GM12878 (cell line): ENCODE measurements around the gene F2. TPM values are rescaled to one million over a fixed set of nuclear protein-coding genes. Genes with fewer than 3 reads are reported as not detected.

Experiments
- ATAC-seq: fragments of 200-7000 bp; cut with Tn5 transposase; 3 replicates; pipeline ENCODE4 v1.9.1; 2020; ENCODE audit warnings: mild to moderate bottlenecking, moderate library complexity
- BruUV-seq: library from RNA; stranded (reverse); fragments of 400-500 nt; replicated peaks from 2 replicates; lab custom pipeline; 2021; lab: Mats Ljungman, UMichigan
- CTCF ChIA-PET: fragments of 300-600 bp; sonication (Branson Sonifier 250); formaldehyde crosslinking; extraction: SDS; loops from one replicate; lab custom pipeline; 2021; ENCODE audit warnings: inconsistent platforms; lab: Yijun Ruan, JAX
- POLR2A ChIA-PET: fragments of 350-600 bp; formaldehyde crosslinking; extraction: SDS; loops from one replicate; lab custom pipeline; 2021; ENCODE audit warnings: inconsistent platforms; lab: Charles Lee
- RAD21 ChIA-PET: fragments of 300-600 bp; sonication (Branson Sonifier 250); formaldehyde crosslinking; loops from one replicate; lab custom pipeline; 2023; ENCODE audit warnings: antibody characterized with exemption; ENCODE audit not compliant: unreplicated experiment; lab: Charles Lee
- SMC1A ChIA-PET: fragments of 300-600 bp; sonication (Branson Sonifier 250); formaldehyde crosslinking; loops from one replicate; lab custom pipeline; 2023; ENCODE audit not compliant: unreplicated experiment, uncharacterized antibody; lab: Charles Lee
- DNase-seq: peaks from one replicate; pipeline ENCODE4 v3.0.0-alpha.2; 2011; ENCODE audit warnings: low read depth, low spot score
- FAIRE-seq: peaks from 3 replicates; lab custom pipeline; 2011; peaks lifted over from hg19 to GRCh38; lab: Jason Lieb, UNC
- H2AFZ ChIP-seq: 2 replicates; pipeline ENCODE4 v1.6.0; 2011; ENCODE audit warnings: low read depth, low read length, control low read depth; ENCODE audit not compliant: control insufficient read depth
- H3K27ac ChIP-seq: 2 replicates; pipeline ENCODE4 v1.5.1; 2011; ENCODE audit warnings: control low read depth; ENCODE audit not compliant: control insufficient read depth, insufficient read depth
- H3K27me3 ChIP-seq, 2 experiments: replicated peaks in 1 of 2; 2 replicates each; pipeline versions ENCODE4 v1.6.0 to v1.6.1; 2011; ENCODE audit warnings: low read length in 1 of 2; ENCODE audit not compliant: control insufficient read depth in 2 of 2, insufficient read depth in 2 of 2
- H3K36me3 ChIP-seq, 2 experiments: 2 replicates each; pipeline ENCODE4 v1.5.1; 2011; ENCODE audit warnings: low read length in 1 of 2; ENCODE audit not compliant: control insufficient read depth in 2 of 2, insufficient read depth in 2 of 2
- H3K4me1 ChIP-seq: 2 replicates; pipeline ENCODE4 v1.6.1; 2011; ENCODE audit warnings: mild to moderate bottlenecking, low read length, moderate library complexity, mixed read lengths; ENCODE audit not compliant: control insufficient read depth, insufficient read depth
- H3K4me2 ChIP-seq: 2 replicates; pipeline ENCODE4 v1.6.0; 2011; ENCODE audit warnings: control low read depth; ENCODE audit not compliant: control insufficient read depth, insufficient read depth
- H3K4me3 ChIP-seq: fragments of 200-600 bp; sonication (generic); 2 replicates; pipeline ENCODE4 v1.5.1; 2016
- H3K79me2 ChIP-seq: 2 replicates; pipeline ENCODE4 v1.6.0; 2011; ENCODE audit warnings: low read length; ENCODE audit not compliant: control insufficient read depth, insufficient read depth
- H3K9ac ChIP-seq: 2 replicates; pipeline ENCODE4 v1.8.0; 2011; ENCODE audit warnings: low read length, control low read depth, mixed read lengths; ENCODE audit not compliant: control insufficient read depth, insufficient read depth
- H3K9me3 ChIP-seq: replicated peaks from 3 replicates; pipeline ENCODE4 v1.5.1; 2011; ENCODE audit warnings: mild to moderate bottlenecking, low read length; ENCODE audit not compliant: control insufficient read depth, insufficient read depth
- H4K20me1 ChIP-seq: 2 replicates; pipeline ENCODE4 v1.6.0; 2011; ENCODE audit not compliant: control insufficient read depth, insufficient read depth
- ATF7 ChIP-seq: fragments of 450-650 bp; IDR thresholded peaks from 2 replicates; pipeline ENCODE4 v1.6.1; 2016; ENCODE audit warnings: low read depth, mild to moderate bottlenecking
- IKZF1 ChIP-seq: fragments of 450-650 bp; conservative IDR thresholded peaks from 2 replicates; pipeline ENCODE4 v1.6.1; 2017; ENCODE audit warnings: antibody characterized with exemption, mild to moderate bottlenecking
- IRF4 ChIP-seq: IDR thresholded peaks from 2 replicates; pipeline ENCODE4 v1.6.1; 2011; ENCODE audit warnings: low read depth, low read length
- NFIC ChIP-seq: IDR thresholded peaks from 2 replicates; pipeline ENCODE4 v1.6.1; 2012; ENCODE audit warnings: low read depth, mild to moderate bottlenecking, inconsistent platforms, low read length, moderate library complexity
- NFYA ChIP-seq: IDR thresholded peaks from 2 replicates; pipeline ENCODE4 v1.6.1; 2011; ENCODE audit warnings: low read depth, mild to moderate bottlenecking, low read length, improper control_type of control experiment, borderline replicate concordance
- WGBS: methylation state at CpG from one replicate; pipeline ENCODE4 v1.1.6; 2016; ENCODE audit warnings: low lambda C conversion rate; ENCODE audit not compliant: insufficient replicate concordance, insufficient coverage; ENCODE audit errors: missing lambda C conversion rate; 5-methylcytosine and 5-hydroxymethylcytosine counted together
- in situ Hi-C: fragments of 300-500 bp; cut with MboI; formaldehyde crosslinking; loops from 9 replicates; pipeline ENCODE4 v1.14.3; 2018; ENCODE audit warnings: mixed read lengths
- intact Hi-C: fragments of 100-400 bp; cut with micrococcal nuclease; formaldehyde crosslinking; loops from one replicate; pipeline ENCODE4 v1.14.2; 2022; ENCODE audit not compliant: unreplicated experiment
- polyA plus RNA-seq, 11 experiments: library from polyadenylated mRNA; depleted of rRNA in 4 of 11; unstranded in 6 of 11; stranded (reverse) in 5 of 11; fragments of >200 nt; fragmentation: Nextera tagmentation in 4 of 11; fragmentation: Illumina TruSeq in 1 of 11; extraction: Ambion mirVana in 4 of 11; extraction: Trizol in 1 of 11; gene quantifications; 1 replicate in 1 of 11; 2 replicates in 10 of 11; pipeline versions ENCODE4 v1.2.1 to v1.2.3, GENCODE V29; 2011 to 2016; ENCODE audit warnings: inconsistent platforms in 2 of 11, missing spikeins in 2 of 11, low read depth in 1 of 11
- total RNA-seq, 4 experiments: library from RNA; depleted of rRNA in 3 of 4; stranded (reverse); fragments of >200 nt in 3 of 4; fragmentation: Illumina TruSeq in 1 of 4; extraction: Trizol in 1 of 4; gene quantifications; 2 replicates each; pipeline versions ENCODE4 v1.2.1 to v1.2.3, GENCODE V29; 2013 to 2021
- TF ChIP-seq, protein P1 (sequence below): fragments of 450-650 bp; IDR thresholded peaks from 2 replicates; pipeline ENCODE4 v1.6.1; 2017; ENCODE audit warnings: antibody characterized with exemption, mild to moderate bottlenecking, moderate library complexity

Gene F2
- total and polyA plus RNA-seq, 10 of the 15 experiments (the other 5 are each of a cell fraction or from before 2014, with no cell fraction given) = 0.23 to 0.72 TPM; not detected in 8

DNA sequence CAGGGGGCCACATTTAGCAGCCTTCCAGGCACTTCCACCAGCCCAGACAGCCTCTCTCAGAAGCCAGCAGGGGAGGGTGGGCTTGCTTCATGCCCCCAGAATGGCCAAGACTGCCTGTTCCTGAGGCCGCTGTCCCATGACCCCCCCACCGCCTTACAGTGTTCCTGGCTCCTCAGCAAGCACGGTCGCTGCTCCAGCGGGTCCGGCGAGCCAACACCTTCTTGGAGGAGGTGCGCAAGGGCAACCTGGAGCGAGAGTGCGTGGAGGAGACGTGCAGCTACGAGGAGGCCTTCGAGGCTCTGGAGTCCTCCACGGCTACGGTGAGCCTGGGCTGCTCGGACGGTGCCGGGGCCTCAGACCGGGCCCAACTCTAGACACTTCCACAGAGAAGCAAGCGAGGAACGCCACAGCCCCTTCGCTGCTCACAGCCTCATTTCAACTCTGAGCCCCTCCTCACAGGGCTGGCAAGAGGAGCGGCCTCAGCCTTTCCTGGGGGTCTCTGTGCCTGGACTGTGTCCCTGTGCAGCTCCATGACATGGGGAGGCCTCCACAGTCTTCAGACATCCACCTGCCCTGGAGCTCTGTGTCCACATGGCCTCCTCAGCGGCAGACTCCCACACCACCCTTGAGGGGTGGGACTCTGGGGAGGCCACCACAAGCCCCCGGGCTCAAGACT is 668 bp downstream of the F2 start:
- WGBS = 77% methylated on average over 20 of the region's 25 CpGs
- no peak overlapping the region for H3K4me2 ChIP-seq
- ChIA-PET RAD21 (no interaction called here), POLR2A (no interaction called here), SMC1A (no interaction called here), CTCF (no interaction called here)
- DNase-seq (no peak), ATAC-seq (no peak), FAIRE-seq (no peak)
- no TSS peak for BruUV-seq
- no peak overlapping the region for H3K9ac ChIP-seq
- H3K4me1 ChIP-seq = no peaks in the 10 kb centered on the region; the same call in 1 of the 2 replicates
- no peak overlapping the region for H3K27ac ChIP-seq
- H3K27me3 ChIP-seq = no peaks in the 10 kb centered on the region
- no peak overlapping the region for H2AFZ ChIP-seq
- no peak overlapping the region for H3K4me3 ChIP-seq
- no peak for TF ChIP-seq IRF4
- no peak for TF ChIP-seq NFIC
- TF ChIP-seq IKZF1 = no peak
- no peak for TF ChIP-seq ATF7
- no peak for TF ChIP-seq NFYA
- TF ChIP-seq, protein P1, sequence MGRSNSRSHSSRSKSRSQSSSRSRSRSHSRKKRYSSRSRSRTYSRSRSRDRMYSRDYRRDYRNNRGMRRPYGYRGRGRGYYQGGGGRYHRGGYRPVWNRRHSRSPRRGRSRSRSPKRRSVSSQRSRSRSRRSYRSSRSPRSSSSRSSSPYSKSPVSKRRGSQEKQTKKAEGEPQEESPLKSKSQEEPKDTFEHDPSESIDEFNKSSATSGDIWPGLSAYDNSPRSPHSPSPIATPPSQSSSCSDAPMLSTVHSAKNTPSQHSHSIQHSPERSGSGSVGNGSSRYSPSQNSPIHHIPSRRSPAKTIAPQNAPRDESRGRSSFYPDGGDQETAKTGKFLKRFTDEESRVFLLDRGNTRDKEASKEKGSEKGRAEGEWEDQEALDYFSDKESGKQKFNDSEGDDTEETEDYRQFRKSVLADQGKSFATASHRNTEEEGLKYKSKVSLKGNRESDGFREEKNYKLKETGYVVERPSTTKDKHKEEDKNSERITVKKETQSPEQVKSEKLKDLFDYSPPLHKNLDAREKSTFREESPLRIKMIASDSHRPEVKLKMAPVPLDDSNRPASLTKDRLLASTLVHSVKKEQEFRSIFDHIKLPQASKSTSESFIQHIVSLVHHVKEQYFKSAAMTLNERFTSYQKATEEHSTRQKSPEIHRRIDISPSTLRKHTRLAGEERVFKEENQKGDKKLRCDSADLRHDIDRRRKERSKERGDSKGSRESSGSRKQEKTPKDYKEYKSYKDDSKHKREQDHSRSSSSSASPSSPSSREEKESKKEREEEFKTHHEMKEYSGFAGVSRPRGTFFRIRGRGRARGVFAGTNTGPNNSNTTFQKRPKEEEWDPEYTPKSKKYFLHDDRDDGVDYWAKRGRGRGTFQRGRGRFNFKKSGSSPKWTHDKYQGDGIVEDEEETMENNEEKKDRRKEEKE = no peak
- TF ChIP-seq, all 136 proteins: peak for 0
- H3K9me3 ChIP-seq = no peaks in the 10 kb centered on the region
- no peaks in the 10 kb centered on the region for H4K20me1 ChIP-seq
- no peaks in the 10 kb centered on the region for H3K36me3 ChIP-seq
- intact Hi-C loops = no loop called here
- in situ Hi-C loops = no loop called here
- H3K79me2 ChIP-seq = no peaks in the 10 kb centered on the region
